NCI-H2196 treated with DMSO at 0.1 percent for 48 hours (cell line): ENCODE results near the gene DNER.
"Not testable (repeated sequence)": the region's sequence is repeated elsewhere in the genome, so short reads cannot be mapped to it uniquely, and the experiment has no call there.

Source experiments
- DNase-seq: peaks from one replicate; lab custom pipeline; 2025; ENCODE audit not compliant: unreplicated experiment; lab: John Stamatoyannopoulos, UW

The DNER gene

GRCh38 chr2:229511524-229511923 lies 202.8 kb downstream of the DNER start:
- no peak for DNase-seq

- not testable (repeated sequence) for DNase-seq
Observed at GRCh38 chr2:229506699-229507098, 207.7 kb downstream of the DNER start.

GRCh38 chr2:229501051-229501794 lies 213.1 kb downstream of the DNER start:
- DNase-seq: no peak

GRCh38 chr2:229492034-229492433 lies 222.3 kb downstream of the DNER start:
- no peak for DNase-seq

- DNase-seq: no peak
Observed at GRCh38 chr2:229490167-229490566, 224.2 kb downstream of the DNER start.

- no peak for DNase-seq
Observed at GRCh38 chr2:229489016-229489415, 225.3 kb downstream of the DNER start.

- no peak for DNase-seq
Observed at GRCh38 chr2:229488232-229488631, 226.1 kb downstream of the DNER start.

GRCh38 chr2:229486673-229487072 lies 227.7 kb downstream of the DNER start:
- no peak for DNase-seq

GRCh38 chr2:229485857-229486256 lies 228.5 kb downstream of the DNER start:
- no peak for DNase-seq

GRCh38 chr2:229477269-229477755 lies 237.0 kb downstream of the DNER start:
- no peak for DNase-seq

- no peak for DNase-seq
Observed at GRCh38 chr2:229475778-229476177, 238.6 kb downstream of the DNER start.

GRCh38 chr2:229474125-229474524 lies 240.2 kb downstream of the DNER start:
- DNase-seq: no peak

- no peak for DNase-seq
Observed at GRCh38 chr2:229470781-229471180, 243.6 kb downstream of the DNER start.

- no peak for DNase-seq
Observed at GRCh38 chr2:229467783-229468182, 246.6 kb downstream of the DNER start.

GRCh38 chr2:229463841-229464346 lies 250.5 kb downstream of the DNER start:
- no peak for DNase-seq

- no peak for DNase-seq
Observed at GRCh38 chr2:229462112-229462511, 252.2 kb downstream of the DNER start.

- no peak for DNase-seq
Observed at GRCh38 chr2:229456091-229456490, 258.3 kb downstream of the DNER start.

- DNase-seq: no peak
Observed at GRCh38 chr2:229454934-229455631, 259.3 kb downstream of the DNER start.

- DNase-seq: no peak
Observed at GRCh38 chr2:229453230-229453629, 261.1 kb downstream of the DNER start.

- no peak for DNase-seq
Observed at GRCh38 chr2:229451852-229452251, 262.5 kb downstream of the DNER start.

- no peak for DNase-seq
Observed at GRCh38 chr2:229447227-229447626, 267.1 kb downstream of the DNER start.

GRCh38 chr2:229446350-229446749 lies 268.0 kb downstream of the DNER start:
- no peak for DNase-seq
